GM21529 (cell line): ENCODE data around the gene TAF6L.
"Not testable (repeated sequence)": the region's sequence is repeated elsewhere in the genome, so short reads cannot be mapped to it uniquely, and the experiment has no call there.

Experiments used
- ATAC-seq: cut with Tn5 transposase; IDR thresholded peaks from one replicate; pipeline ENCODE4 v1.9.1; 2021; ENCODE audit not compliant: unreplicated experiment

The TAF6L gene, protein sequence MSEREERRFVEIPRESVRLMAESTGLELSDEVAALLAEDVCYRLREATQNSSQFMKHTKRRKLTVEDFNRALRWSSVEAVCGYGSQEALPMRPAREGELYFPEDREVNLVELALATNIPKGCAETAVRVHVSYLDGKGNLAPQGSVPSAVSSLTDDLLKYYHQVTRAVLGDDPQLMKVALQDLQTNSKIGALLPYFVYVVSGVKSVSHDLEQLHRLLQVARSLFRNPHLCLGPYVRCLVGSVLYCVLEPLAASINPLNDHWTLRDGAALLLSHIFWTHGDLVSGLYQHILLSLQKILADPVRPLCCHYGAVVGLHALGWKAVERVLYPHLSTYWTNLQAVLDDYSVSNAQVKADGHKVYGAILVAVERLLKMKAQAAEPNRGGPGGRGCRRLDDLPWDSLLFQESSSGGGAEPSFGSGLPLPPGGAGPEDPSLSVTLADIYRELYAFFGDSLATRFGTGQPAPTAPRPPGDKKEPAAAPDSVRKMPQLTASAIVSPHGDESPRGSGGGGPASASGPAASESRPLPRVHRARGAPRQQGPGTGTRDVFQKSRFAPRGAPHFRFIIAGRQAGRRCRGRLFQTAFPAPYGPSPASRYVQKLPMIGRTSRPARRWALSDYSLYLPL

GRCh38 chr11:62771144-62772021, at the start of gene TAF6L:
TSS of gene TAF6L (plus strand) at chr11:62771396. CDS start at chr11:62775784, 4,388 bp downstream.
- peak; percentile 83 for ATAC-seq

GRCh38 chr11:62721994-62722393, 49.2 kb upstream of the TAF6L start:
- no peak for ATAC-seq

GRCh38 chr11:62724171-62724570, 47.0 kb upstream of the TAF6L start:
- no peak for ATAC-seq

DNA sequence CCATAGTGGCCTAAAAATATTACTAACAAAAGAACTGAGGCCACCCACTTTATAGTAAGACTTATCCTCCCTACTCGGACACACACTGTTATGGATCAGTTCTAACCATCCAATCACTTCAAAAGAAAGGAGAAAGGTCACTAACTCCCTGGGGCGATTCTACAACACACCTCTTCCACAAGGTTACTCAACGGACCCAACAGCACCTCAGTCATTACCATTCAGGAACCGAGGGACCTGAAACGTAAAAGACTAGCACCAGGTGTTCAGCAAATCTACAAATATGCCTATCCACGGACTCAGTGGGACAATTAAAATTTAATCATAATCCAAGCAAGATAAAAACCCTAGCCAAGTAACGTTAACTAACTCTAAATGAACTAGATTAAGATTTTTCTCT, 45.5 kb upstream of the TAF6L start:
- no peak for ATAC-seq

DNA sequence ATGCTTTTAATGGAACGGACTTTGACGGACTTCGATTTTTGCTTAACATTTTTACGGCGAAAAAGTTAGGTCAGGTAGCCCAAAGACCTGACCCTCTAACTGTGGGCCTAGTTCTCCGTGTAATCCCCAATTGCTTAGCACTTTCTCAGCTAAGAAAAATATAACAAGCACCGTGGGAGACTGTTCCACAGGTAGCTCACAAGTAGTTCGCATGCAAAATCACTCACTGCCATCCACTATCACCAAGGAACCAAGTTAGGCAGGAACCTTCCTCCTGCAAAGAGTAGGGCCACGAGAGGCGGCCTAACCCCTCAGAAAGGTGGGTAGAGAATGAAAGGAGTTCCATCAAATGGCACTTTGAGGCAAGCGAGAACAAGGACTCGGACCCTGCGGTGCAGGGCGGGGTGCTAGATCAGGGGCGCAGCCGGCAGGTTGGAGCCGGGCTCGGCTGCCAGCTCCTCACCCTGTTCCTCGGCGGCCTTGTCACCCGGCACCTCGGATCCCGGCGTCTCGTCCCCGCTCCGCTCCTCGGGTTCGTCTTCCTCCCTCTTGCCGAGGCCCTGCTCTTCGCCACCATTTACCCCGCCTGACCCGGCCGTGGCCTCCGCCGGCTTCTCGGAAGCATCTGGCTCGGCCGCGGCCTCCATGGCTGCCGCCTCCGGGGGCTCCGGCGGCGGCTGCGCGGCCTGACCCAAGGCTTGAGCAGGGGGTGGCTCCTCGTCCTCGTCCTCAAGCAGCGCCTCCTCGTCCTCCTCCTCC, 44.9 kb upstream of the TAF6L start:
- ATAC-seq = peak; percentile 0

GRCh38 chr11:62726915-62727164, 44.4 kb upstream of the TAF6L start:
- no peak for ATAC-seq

DNA sequence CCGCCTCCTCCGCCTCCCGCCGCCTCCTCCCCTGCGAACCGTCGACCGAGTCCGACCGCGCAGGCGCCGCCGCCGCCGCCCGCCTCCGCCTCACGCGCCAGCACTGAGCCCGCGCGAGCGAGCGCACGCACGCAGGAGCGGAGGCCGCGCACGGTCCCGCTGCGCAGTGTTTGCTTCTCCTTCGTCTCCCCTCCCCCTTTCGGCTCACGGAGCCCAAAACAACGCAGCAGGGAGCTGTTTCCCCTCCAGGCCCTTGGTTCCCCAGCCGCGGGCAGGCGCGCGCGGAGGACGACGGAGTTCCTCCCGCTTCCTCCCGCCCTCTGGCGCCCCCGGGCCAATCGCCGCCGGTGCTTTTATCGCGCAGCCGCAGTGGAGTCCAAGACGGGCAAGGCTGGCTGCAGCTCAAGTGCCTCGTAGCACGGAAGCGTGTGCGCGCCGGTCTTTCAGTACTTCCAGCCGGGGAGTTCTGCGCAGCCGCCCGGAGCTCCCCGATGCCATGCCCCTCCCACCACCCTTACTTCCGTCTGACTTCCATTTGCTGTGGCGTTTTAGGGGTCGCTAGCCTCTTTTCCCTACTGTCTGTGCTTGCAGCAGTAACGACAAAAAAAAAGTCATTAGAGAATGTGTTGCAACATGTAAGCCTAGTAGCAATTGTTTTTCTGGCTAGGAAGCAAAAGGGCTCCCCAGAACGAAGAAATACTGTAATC, 43.9 kb upstream of the TAF6L start, which contains the start of gene HNRNPUL2:
HNRNPUL2 (minus strand) TSS at position 293 of the 707 bp plus-strand sequence. CDS start 301 bp downstream, outside the sequence.
- ATAC-seq = peak; percentile 67

GRCh38 chr11:62727872-62728170, 43.4 kb upstream of the TAF6L start:
- peak; percentile 55 for ATAC-seq

DNA sequence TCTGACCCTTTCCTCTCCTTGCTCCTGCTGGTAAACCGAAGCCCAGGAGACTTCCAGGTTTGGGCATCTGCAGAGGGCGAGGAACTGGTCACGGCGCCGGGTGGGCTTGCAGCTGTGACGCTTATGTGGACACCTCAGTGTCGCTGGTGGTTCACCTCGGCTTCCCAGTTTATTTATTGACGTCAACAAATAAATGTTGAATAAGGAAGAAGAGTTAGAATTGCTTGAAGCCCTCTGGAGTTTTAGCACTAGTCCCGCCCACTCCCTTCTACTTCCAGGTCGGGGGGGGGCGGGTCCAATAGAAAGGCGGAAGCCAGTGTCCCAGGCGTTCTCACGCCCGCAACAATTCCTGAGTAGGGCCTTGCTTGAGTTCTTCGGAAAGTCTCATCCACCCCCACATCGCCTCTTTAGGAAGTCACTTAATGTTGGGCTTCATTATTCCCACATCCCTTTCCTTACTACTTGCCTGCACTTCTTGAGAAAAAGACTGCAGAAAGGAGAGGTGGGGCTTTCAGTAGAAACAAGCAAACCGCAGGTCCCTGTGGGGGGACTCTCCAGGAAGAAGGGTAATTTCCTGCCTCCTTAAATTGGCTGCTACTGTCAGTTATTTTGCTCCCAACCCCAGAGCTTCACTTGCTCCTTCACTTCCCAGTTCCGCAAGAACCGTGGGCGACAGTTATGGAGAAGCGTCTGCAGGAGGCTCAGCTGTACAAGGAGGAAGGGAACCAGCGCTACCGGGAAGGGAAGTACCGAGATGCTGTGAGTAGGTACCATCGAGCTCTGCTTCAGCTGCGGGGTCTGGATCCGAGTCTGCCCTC, 42.8 kb upstream of the TAF6L start, which contains the start of gene TTC9C:
TTC9C (plus strand) TSS at position 316 of the 818 bp plus-strand sequence; CDS start at position 679, 363 bp downstream.
- ATAC-seq = peak; percentile 20

DNA sequence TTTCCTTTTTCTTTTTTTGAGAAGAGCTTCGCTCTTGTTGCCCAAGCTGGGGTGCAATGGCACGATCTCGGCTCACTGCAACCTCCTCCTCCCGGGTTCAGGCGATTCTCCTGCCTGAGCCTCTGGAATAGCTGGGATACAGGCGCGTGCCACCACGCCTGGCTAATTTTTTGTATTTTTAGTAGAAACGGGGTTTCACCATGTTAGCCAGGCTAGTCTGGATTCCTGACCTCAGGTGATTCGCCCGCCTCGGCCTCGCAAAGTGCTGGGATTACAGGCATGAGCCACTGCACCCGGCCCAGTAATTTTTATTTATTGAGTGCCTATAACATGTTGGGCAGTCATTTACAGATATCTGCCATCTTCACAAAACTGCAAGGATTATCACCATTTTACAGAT, 41.1 kb upstream of the TAF6L start:
- not testable (repeated sequence) for ATAC-seq

- ATAC-seq = no peak
Measured at GRCh38 chr11:62732830-62733229, 38.4 kb upstream of the TAF6L start.

GRCh38 chr11:62737196-62737595, 34.0 kb upstream of the TAF6L start:
- no peak for ATAC-seq

DNA sequence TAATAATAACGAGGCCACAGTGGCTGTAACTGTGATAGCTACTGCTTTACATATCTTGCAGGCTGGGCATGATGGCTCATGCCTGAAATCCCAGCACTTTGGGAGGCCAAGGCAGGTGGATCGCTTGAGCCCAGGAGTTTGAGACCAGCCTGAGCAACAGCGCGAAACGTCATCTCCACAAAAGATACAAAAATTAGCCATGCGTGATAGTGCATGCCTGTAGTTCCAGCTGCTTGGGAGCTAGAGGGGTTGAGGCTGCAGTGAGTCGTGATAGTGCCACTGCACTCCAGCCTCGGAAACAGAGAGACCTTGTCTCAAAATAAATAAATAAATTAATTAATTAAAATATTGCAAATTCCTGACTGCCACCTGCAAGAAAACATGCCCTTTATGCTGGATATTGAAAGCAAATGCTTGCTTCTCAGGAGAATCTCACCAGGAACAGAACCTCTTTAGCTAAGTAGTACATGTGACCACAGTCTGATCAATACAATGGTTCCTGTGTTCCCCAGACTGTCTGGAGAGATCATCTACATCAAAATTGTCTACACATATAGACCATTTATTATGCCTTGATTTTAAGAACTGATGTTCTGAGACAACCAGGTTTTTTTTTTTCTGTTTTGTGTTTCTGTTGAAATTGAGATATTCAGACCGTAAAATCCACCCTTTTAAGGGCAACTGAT, 23.6 kb upstream of the TAF6L start:
- ATAC-seq = no peak

DNA sequence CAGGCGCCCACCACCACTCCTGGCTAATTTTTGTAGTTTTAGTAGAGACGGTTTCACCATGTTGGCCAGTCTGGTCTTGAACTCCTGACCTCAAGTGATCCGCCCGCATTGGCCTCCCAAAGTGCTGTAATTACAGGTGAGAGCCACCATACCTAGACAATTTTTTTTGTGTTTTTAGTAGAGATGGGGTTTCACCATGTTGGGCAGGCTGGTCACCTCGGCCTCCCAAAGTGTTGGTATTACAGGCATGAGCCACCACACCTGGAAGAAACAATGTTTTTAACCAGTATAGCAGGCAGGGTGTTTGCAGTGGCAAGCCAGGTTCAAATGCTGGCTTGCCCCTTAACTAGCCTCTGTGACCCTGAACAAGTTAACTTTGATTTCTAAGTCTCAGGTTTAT, 21.3 kb upstream of the TAF6L start:
- ATAC-seq = not testable (repeated sequence)

- no peak for ATAC-seq
Measured at GRCh38 chr11:62752177-62752785, 18.9 kb upstream of the TAF6L start.

GRCh38 chr11:62752994-62753735, 18.0 kb upstream of the TAF6L start:
- peak; percentile 8 for ATAC-seq

GRCh38 chr11:62753736-62754603, 17.2 kb upstream of the TAF6L start, which contains the start of gene ZBTB3:
TSS of gene ZBTB3 (minus strand) at chr11:62754160. CDS start at chr11:62753664, 496 bp downstream.
- ATAC-seq = peak; percentile 93
